Measurements from ENCODE around the gene ANKRD18B.
"Not testable (repeated sequence)": the region's sequence is repeated elsewhere in the genome, so short reads cannot be mapped to it uniquely, and the experiment has no call there.

- TF ChIP-seq ZBTB7A (tag by site-specific recombination; IDR thresholded peaks at IDR 0.05; ENCODE audit: low read depth); ZNF580 (tag by site-specific recombination; IDR thresholded peaks at IDR 0.05); ZBTB1 (tag by site-specific recombination; IDR thresholded peaks at IDR 0.05); ZNF239 (tag by site-specific recombination; IDR thresholded peaks at IDR 0.05); CTCF (tag by site-specific recombination; IDR thresholded peaks at IDR 0.05); RBAK (tag by site-specific recombination; IDR thresholded peaks at IDR 0.05); ZNF585B (tag by site-specific recombination; IDR thresholded peaks at IDR 0.05); ZNF10 (tag by site-specific recombination; IDR thresholded peaks at IDR 0.05); ZNF571 (tag by site-specific recombination; IDR thresholded peaks at IDR 0.05); REST (tag by site-specific recombination; IDR thresholded peaks at IDR 0.05); ZNF792 (tag by site-specific recombination; IDR thresholded peaks at IDR 0.05); ZFP3 (tag by site-specific recombination; IDR thresholded peaks at IDR 0.05; ENCODE audit: low read depth); SALL2 (tag by site-specific recombination; IDR thresholded peaks at IDR 0.05; ENCODE audit: borderline replicate concordance): not testable (repeated sequence)
- peak; percentile 68; the same call in 1 of the 2 replicates for TF ChIP-seq SCRT1 (tag by site-specific recombination; IDR thresholded peaks at IDR 0.05; ENCODE audit: borderline replicate concordance)
Measured at GRCh38 chr9:33485312-33485711, 38.7 kb upstream of the ANKRD18B start.

Measured in HEK293 (cell line).